ENCODE data around the gene ZNF541. TPM values are rescaled to one million over a fixed set of nuclear protein-coding genes. Genes with fewer than 3 reads are reported as not detected.

ZNF541 gene
- total RNA-seq, 1 experiment from 2014 or later = 0.07 TPM

DNA sequence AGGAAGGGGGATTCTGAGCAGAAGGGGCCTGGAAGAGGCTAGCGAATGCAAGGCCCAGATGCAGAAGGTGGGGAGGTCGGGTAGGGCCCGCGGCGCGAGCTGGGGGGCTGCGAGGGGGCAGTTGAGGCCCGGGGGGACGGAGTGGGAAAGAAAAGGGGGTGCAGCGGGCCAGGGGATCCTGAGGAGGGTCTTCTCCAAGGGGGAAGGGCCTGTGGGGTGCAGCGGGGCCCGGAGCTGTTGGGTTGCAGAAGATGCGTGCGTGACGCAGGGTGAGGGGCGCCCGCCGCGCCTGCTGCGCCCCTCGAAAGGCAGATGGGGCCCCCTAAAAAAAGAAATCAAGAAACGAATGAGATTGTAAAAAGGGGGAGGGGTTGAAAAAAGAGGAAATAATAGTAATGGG lies 313 bp downstream of the ZNF541 start (continued):
- TF ChIP-seq, protein P1, sequence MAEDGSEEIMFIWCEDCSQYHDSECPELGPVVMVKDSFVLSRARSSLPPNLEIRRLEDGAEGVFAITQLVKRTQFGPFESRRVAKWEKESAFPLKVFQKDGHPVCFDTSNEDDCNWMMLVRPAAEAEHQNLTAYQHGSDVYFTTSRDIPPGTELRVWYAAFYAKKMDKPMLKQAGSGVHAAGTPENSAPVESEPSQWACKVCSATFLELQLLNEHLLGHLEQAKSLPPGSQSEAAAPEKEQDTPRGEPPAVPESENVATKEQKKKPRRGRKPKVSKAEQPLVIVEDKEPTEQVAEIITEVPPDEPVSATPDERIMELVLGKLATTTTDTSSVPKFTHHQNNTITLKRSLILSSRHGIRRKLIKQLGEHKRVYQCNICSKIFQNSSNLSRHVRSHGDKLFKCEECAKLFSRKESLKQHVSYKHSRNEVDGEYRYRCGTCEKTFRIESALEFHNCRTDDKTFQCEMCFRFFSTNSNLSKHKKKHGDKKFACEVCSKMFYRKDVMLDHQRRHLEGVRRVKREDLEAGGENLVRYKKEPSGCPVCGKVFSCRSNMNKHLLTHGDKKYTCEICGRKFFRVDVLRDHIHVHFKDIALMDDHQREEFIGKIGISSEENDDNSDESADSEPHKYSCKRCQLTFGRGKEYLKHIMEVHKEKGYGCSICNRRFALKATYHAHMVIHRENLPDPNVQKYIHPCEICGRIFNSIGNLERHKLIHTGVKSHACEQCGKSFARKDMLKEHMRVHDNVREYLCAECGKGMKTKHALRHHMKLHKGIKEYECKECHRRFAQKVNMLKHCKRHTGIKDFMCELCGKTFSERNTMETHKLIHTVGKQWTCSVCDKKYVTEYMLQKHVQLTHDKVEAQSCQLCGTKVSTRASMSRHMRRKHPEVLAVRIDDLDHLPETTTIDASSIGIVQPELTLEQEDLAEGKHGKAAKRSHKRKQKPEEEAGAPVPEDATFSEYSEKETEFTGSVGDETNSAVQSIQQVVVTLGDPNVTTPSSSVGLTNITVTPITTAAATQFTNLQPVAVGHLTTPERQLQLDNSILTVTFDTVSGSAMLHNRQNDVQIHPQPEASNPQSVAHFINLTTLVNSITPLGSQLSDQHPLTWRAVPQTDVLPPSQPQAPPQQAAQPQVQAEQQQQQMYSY (CRISPR knock-in tag; IDR thresholded peaks at IDR 0.05) = no peak
- TF ChIP-seq NR3C1 (CRISPR knock-in tag; conservative IDR thresholded peaks at IDR 0.05; ENCODE audit: low read depth) (no peak), ZNF416 (CRISPR knock-in tag; IDR thresholded peaks at IDR 0.05) (no peak), ATF6 (CRISPR knock-in tag; IDR thresholded peaks at IDR 0.05) (no peak), SMAD3 (CRISPR knock-in tag; IDR thresholded peaks at IDR 0.05; ENCODE audit: borderline replicate concordance) (no peak), ATF1 (CRISPR knock-in tag; IDR thresholded peaks at IDR 0.05) (no peak)

DNA sequence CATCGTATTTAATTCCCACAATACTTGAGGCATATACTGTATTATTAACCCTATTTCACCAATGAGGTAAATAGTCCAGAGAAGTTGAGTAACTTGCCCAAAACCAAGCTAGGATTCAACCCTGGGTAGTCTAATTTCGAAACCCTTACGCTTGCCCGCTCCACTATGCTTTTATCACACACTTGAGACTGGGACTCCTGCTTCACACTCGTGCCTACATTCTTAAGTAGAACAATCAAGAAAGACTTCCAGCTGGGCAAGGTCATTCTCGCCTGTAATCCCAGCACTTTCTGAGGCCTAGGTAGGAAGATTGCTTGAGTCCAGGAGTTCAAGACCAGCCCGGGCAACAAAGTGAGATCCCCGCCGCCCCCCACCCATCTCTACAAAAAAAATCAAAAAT lies 3.6 kb downstream of the ZNF541 start:
- Mint-ChIP-seq H3K27me3 (ENCODE audit: low read depth) (no peaks in the 10 kb centered on the region), H3K36me3 (no peaks in the 10 kb centered on the region), H3K4me3 (no peak overlapping the region), H3K27ac (no peak overlapping the region), H3K9me3 (no peaks in the 10 kb centered on the region), H3K4me1 (peaks cover 6% of the 10 kb centered on the region)
- DNase-seq (ENCODE audit: low spot score) (no peak), ATAC-seq (no peak)
- ChIA-PET POLR2A (no interaction called here), CTCF (no interaction called here)
- TF ChIP-seq CREM (CRISPR knock-in tag; IDR thresholded peaks at IDR 0.05) (no peak), NFYB (CRISPR knock-in tag; conservative IDR thresholded peaks at IDR 0.05; ENCODE audit: low read depth) (no peak), JAZF1 (CRISPR knock-in tag; IDR thresholded peaks at IDR 0.05) (no peak), EMX1 (CRISPR knock-in tag; IDR thresholded peaks at IDR 0.05) (no peak), FOXP1 (CRISPR knock-in tag; IDR thresholded peaks at IDR 0.05; ENCODE audit: borderline replicate concordance) (no peak), SOX15 (CRISPR knock-in tag; IDR thresholded peaks at IDR 0.05) (no peak), AFF4 (CRISPR knock-in tag; IDR thresholded peaks at IDR 0.05; ENCODE audit: borderline replicate concordance) (no peak), ESRRA (CRISPR knock-in tag; IDR thresholded peaks at IDR 0.05; ENCODE audit: borderline replicate concordance) (no peak), ZNF416 (CRISPR knock-in tag; IDR thresholded peaks at IDR 0.05) (no peak), HMGA2 (CRISPR knock-in tag; IDR thresholded peaks at IDR 0.05) (no peak)
- TF ChIP-seq, protein P1 (CRISPR knock-in tag; IDR thresholded peaks at IDR 0.05) = no peak
- TF ChIP-seq, protein P2, sequence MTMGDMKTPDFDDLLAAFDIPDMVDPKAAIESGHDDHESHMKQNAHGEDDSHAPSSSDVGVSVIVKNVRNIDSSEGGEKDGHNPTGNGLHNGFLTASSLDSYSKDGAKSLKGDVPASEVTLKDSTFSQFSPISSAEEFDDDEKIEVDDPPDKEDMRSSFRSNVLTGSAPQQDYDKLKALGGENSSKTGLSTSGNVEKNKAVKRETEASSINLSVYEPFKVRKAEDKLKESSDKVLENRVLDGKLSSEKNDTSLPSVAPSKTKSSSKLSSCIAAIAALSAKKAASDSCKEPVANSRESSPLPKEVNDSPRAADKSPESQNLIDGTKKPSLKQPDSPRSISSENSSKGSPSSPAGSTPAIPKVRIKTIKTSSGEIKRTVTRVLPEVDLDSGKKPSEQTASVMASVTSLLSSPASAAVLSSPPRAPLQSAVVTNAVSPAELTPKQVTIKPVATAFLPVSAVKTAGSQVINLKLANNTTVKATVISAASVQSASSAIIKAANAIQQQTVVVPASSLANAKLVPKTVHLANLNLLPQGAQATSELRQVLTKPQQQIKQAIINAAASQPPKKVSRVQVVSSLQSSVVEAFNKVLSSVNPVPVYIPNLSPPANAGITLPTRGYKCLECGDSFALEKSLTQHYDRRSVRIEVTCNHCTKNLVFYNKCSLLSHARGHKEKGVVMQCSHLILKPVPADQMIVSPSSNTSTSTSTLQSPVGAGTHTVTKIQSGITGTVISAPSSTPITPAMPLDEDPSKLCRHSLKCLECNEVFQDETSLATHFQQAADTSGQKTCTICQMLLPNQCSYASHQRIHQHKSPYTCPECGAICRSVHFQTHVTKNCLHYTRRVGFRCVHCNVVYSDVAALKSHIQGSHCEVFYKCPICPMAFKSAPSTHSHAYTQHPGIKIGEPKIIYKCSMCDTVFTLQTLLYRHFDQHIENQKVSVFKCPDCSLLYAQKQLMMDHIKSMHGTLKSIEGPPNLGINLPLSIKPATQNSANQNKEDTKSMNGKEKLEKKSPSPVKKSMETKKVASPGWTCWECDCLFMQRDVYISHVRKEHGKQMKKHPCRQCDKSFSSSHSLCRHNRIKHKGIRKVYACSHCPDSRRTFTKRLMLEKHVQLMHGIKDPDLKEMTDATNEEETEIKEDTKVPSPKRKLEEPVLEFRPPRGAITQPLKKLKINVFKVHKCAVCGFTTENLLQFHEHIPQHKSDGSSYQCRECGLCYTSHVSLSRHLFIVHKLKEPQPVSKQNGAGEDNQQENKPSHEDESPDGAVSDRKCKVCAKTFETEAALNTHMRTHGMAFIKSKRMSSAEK (CRISPR knock-in tag; IDR thresholded peaks at IDR 0.05; ENCODE audit: borderline replicate concordance) = no peak
- TF ChIP-seq, protein P3, sequence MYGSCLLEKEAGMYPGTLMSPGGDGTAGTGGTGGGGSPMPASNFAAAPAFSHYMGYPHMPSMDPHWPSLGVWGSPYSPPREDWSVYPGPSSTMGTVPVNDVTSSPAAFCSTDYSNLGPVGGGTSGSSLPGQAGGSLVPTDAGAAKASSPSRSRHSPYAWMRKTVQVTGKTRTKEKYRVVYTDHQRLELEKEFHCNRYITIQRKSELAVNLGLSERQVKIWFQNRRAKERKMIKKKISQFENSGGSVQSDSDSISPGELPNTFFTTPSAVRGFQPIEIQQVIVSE (CRISPR knock-in tag; IDR thresholded peaks at IDR 0.05; ENCODE audit: borderline replicate concordance) = no peak
